ENCODE results near the gene OR2Z1. TPM values are rescaled to one million over a fixed set of nuclear protein-coding genes. Genes with fewer than 3 reads are reported as not detected.

The OR2Z1 gene
- total and polyA plus RNA-seq, 2 of the 13 experiments (the other 11 are each of a cell fraction or from before 2014, with no cell fraction given), result not detected

DNA sequence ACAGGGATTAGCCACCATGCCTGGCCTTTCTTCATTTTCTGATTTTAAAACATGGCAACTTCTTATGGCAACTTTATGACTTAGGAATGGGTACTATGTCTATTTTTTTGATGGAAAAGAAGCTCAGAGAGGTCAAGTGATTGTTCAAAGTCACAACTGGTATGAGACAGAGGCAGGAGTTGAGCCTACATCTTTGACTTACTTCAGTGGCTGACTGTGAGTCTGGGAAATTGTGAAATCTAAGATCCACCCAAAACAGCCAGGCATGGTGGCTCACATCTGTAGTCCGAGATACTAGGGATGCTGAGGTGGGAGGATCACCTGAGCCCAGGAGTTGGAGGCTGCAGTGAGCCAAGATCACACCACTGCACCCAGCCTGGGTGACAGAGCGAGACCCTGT lies 20.5 kb upstream of the OR2Z1 start:
- H3K4me2 ChIP-seq (ENCODE audit: low read depth, low read length), result no peak overlapping the region
- no peaks in the 10 kb centered on the region for H3K4me1 ChIP-seq (ENCODE audit: insufficient read depth, low read length)
- H3K27me3 ChIP-seq (ENCODE audit: control insufficient read depth in 1 of 2, insufficient read depth in 2 of 2, low read length in 2 of 2), result no peaks in the 10 kb centered on the region; a peak in 1 of 5 replicates
- ChIA-PET POLR2A (no interaction called here), CTCF (ENCODE audit: low intra/inter-chr PET ratio, low total read pairs) (no interaction called here)
- H2AFZ ChIP-seq (ENCODE audit: low read length), result no peak overlapping the region
- FAIRE-seq, result no peak
- H3K9me3 ChIP-seq (ENCODE audit: low read length), result no peaks in the 10 kb centered on the region
- DNase-seq (ENCODE audit: low spot score), result no peak
- intact Hi-C loops (cut with micrococcal nuclease; ENCODE audit: unreplicated experiment), result no loop called here
- in situ Hi-C loops (cut with HindIII; ENCODE audit: extremely low pct_ligation_motif_present, low pct_unique_long_range_greater_than_20kb), result no loop called here
- no peaks in the 10 kb centered on the region for H3K79me2 ChIP-seq (ENCODE audit: insufficient read depth, low read length)
- no peak overlapping the region for H3K9ac ChIP-seq (ENCODE audit: insufficient read depth, low read depth, low read length)
- no peak for TF ChIP-seq HNRNPLL (IDR thresholded peaks at IDR 0.05; ENCODE audit: low read depth, low read length, poor library complexity, severe bottlenecking)
- H3K4me3 ChIP-seq (replicated peaks in 1 of 3; ENCODE audit: insufficient read depth in 1 of 3, low read depth in 2 of 3, low read length in 3 of 3), result no peak overlapping the region
- H3K27ac ChIP-seq (ENCODE audit: extremely low read length, insufficient read depth, low read length), result no peak overlapping the region
- no TSS peak for BruUV-seq (replicated peaks)
- no peaks in the 10 kb centered on the region for H4K20me1 ChIP-seq (ENCODE audit: insufficient read depth, low read length)
- no peaks in the 10 kb centered on the region for H3K36me3 ChIP-seq (replicated peaks in 1 of 2; ENCODE audit: control insufficient read depth in 1 of 2, insufficient read depth in 2 of 2, low read length in 2 of 2)
- no peak for ATAC-seq
- WGBS (ENCODE audit: low lambda C conversion rate), result 0% methylated on average over 2 of the region's 2 CpGs

DNA sequence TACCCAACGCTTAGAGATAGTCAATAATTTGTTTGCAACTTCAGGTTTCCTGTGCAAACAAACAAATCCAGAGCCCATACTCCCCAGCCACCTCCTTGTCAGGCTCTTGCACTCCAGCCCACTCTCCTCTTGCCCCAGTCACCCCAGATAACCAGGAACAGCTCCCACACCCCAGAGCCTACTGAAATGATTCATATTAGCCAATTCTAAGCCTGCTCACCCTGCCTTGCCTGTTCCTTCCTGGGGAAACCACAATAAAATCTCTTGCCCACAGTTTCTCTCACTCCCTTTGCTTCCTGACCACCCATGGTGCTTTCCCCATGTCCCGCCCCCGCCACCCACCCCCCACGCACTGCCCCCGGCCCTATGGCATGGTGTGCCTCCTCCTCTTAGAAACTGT lies 19.1 kb upstream of the OR2Z1 start:
- no peak overlapping the region for H3K4me2 ChIP-seq (ENCODE audit: low read depth, low read length)
- ATAC-seq, result no peak
- no peaks in the 10 kb centered on the region for H3K4me1 ChIP-seq (ENCODE audit: insufficient read depth, low read length)
- CTCF ChIA-PET (ENCODE audit: low intra/inter-chr PET ratio, low total read pairs), result no interaction called here
- no peaks in the 10 kb centered on the region for H3K9me3 ChIP-seq (ENCODE audit: low read length)
- no peak for TF ChIP-seq ATM (IDR thresholded peaks at IDR 0.05; ENCODE audit: borderline replicate concordance)
- no peak for TF ChIP-seq LCORL (IDR thresholded peaks at IDR 0.05)
- no peak for TF ChIP-seq LCORL (CRISPR knock-in tag; IDR thresholded peaks at IDR 0.05)
- no peak for TF ChIP-seq TAF1 (CRISPR knock-in tag; IDR thresholded peaks at IDR 0.05)
- TF ChIP-seq EZH2 (conservative IDR thresholded peaks at IDR 0.05; ENCODE audit: low read depth, low read length), result no peak
- TF ChIP-seq SNAI1 (CRISPR knock-in tag; IDR thresholded peaks at IDR 0.05; ENCODE audit: borderline replicate concordance), result no peak
- TF ChIP-seq ZNF234 (CRISPR knock-in tag; conservative IDR thresholded peaks at IDR 0.05), result no peak
- no peak for TF ChIP-seq KDM3A (CRISPR knock-in tag; IDR thresholded peaks at IDR 0.05; ENCODE audit: low read depth)
- no peak for TF ChIP-seq ZNF232 (CRISPR knock-in tag; IDR thresholded peaks at IDR 0.05; ENCODE audit: borderline replicate concordance)
- no peak for TF ChIP-seq SP4 (CRISPR knock-in tag; IDR thresholded peaks at IDR 0.05)
- no peak for TF ChIP-seq ZMYM4 (CRISPR knock-in tag; IDR thresholded peaks at IDR 0.05)
- TF ChIP-seq MAFF (IDR thresholded peaks at IDR 0.05; ENCODE audit: low read depth, low read length), result no peak
- no peak overlapping the region for H3K4me3 ChIP-seq (replicated peaks in 1 of 3; ENCODE audit: insufficient read depth in 1 of 3, low read depth in 2 of 3, low read length in 3 of 3)
- no peaks in the 10 kb centered on the region for H4K20me1 ChIP-seq (ENCODE audit: insufficient read depth, low read length)
- no peaks in the 10 kb centered on the region; a peak in 1 of 5 replicates for H3K27me3 ChIP-seq (ENCODE audit: control insufficient read depth in 1 of 2, insufficient read depth in 2 of 2, low read length in 2 of 2)
- DNase-seq (ENCODE audit: low spot score), result no peak
- H2AFZ ChIP-seq (ENCODE audit: low read length), result no peak overlapping the region
- H3K9ac ChIP-seq (ENCODE audit: insufficient read depth, low read depth, low read length), result no peak overlapping the region
- in situ Hi-C loops (cut with HindIII; ENCODE audit: extremely low pct_ligation_motif_present, low pct_unique_long_range_greater_than_20kb), result no loop called here
- POLR2A ChIA-PET, result no interaction called here
- intact Hi-C loops (cut with micrococcal nuclease; ENCODE audit: unreplicated experiment), result no loop called here
- BruUV-seq (replicated peaks), result no TSS peak
- FAIRE-seq, result no peak
- 4% methylated on average over 5 of the region's 5 CpGs for WGBS (ENCODE audit: low lambda C conversion rate)
- no peak overlapping the region for H3K27ac ChIP-seq (ENCODE audit: extremely low read length, insufficient read depth, low read length)
- no peaks in the 10 kb centered on the region for H3K79me2 ChIP-seq (ENCODE audit: insufficient read depth, low read length)
- no peaks in the 10 kb centered on the region for H3K36me3 ChIP-seq (replicated peaks in 1 of 2; ENCODE audit: control insufficient read depth in 1 of 2, insufficient read depth in 2 of 2, low read length in 2 of 2)
